GM12891 (cell line): ENCODE measurements around the gene GOLGA7B.

Experiments
- PAX5 ChIP-seq: IDR thresholded peaks from 2 replicates; pipeline ENCODE4 v1.6.1; 2011; ENCODE audit warnings: low read length, moderate library complexity, mild to moderate bottlenecking; ENCODE audit not compliant: insufficient read depth, severe bottlenecking
- POLR2A ChIP-seq: IDR thresholded peaks from 2 replicates; pipeline ENCODE4 v1.6.1; 2011; ENCODE audit warnings: low read depth, low read length, control low read depth
- POLR2AphosphoS5 ChIP-seq: IDR thresholded peaks from 2 replicates; pipeline ENCODE4 v1.6.1; 2011; ENCODE audit warnings: low read depth, low read length, control low read depth
- POU2F2 ChIP-seq: IDR thresholded peaks from 2 replicates; pipeline ENCODE4 v1.6.1; 2011; ENCODE audit warnings: low read depth, mild to moderate bottlenecking, control low read depth, low read length, moderate library complexity
- TAF1 ChIP-seq: IDR thresholded peaks from 2 replicates; pipeline ENCODE4 v1.6.1; 2011; ENCODE audit warnings: low read depth, low read length, control low read depth

GRCh38 chr10:97810446-97810845 lies 39.2 kb upstream of the GOLGA7B start:
- no peak for TF ChIP-seq POLR2AphosphoS5
- no peak for TF ChIP-seq POLR2A
- no peak for TF ChIP-seq TAF1
- TF ChIP-seq PAX5, result no peak
- no peak for TF ChIP-seq POU2F2
